Panc1 (cell line): ENCODE results near the gene OR6C65. TPM values are rescaled to one million over a fixed set of nuclear protein-coding genes. Genes with fewer than 3 reads are reported as not detected.

ENCODE experiments used
- ATAC-seq: fragments of 200-7000 bp; cut with Tn5 transposase; 2 replicates; pipeline ENCODE4 v1.9.1; 2020; ENCODE audit warnings: mild to moderate bottlenecking, moderate library complexity
- BruUV-seq: library from RNA; stranded (reverse); fragments of 400-500 nt; replicated peaks from 2 replicates; lab custom pipeline; 2021; lab: Mats Ljungman, UMichigan
- CTCF ChIA-PET: fragments of 300-600 bp; sonication (Branson Sonifier 250); formaldehyde crosslinking; loops from one replicate; lab custom pipeline; 2022; ENCODE audit warnings: antibody characterized with exemption; lab: Charles Lee
- POLR2A ChIA-PET: fragments of 300-600 bp; sonication (Branson Sonifier 250); formaldehyde crosslinking; loops from one replicate; lab custom pipeline; 2022; ENCODE audit warnings: antibody characterized with exemption; lab: Charles Lee
- DNase-seq: peaks from one replicate; pipeline ENCODE4 v3.0.0-alpha.2; 2010; ENCODE audit warnings: low read depth, low spot score
- H3K27ac ChIP-seq: 2 replicates; pipeline ENCODE4 v1.5.1; 2011; ENCODE audit warnings: mild to moderate bottlenecking, low read length, inconsistent platforms
- H3K27me3 ChIP-seq: fragments of 200-500 bp; sonication (Bioruptor generic); 2 replicates; pipeline ENCODE4 v1.6.0; 2014; ENCODE audit warnings: low read length, inconsistent platforms; ENCODE audit not compliant: control insufficient read depth, insufficient read depth
- H3K36me3 ChIP-seq: fragments of 200-500 bp; sonication (Bioruptor generic); 2 replicates; pipeline ENCODE4 v1.5.1; 2014; ENCODE audit warnings: inconsistent platforms, mild to moderate bottlenecking, low read length, moderate library complexity; ENCODE audit not compliant: control insufficient read depth, insufficient read depth
- H3K4me1 ChIP-seq: 2 replicates; pipeline ENCODE4 v1.5.1; 2011; ENCODE audit warnings: inconsistent platforms, mild to moderate bottlenecking, low read length, moderate library complexity; ENCODE audit not compliant: control insufficient read depth, insufficient read depth
- H3K4me3 ChIP-seq, 2 experiments: 2 replicates each; pipeline ENCODE4 v1.5.1; 2011 to 2012; ENCODE audit warnings: low read depth in 2 of 2, low read length in 2 of 2, mild to moderate bottlenecking in 2 of 2, inconsistent platforms in 1 of 2, moderate library complexity in 1 of 2
- H3K9me3 ChIP-seq: fragments of 200-500 bp; sonication (Bioruptor generic); 2 replicates; pipeline ENCODE4 v1.5.1; 2014; ENCODE audit warnings: low read depth, mild to moderate bottlenecking, inconsistent platforms, low read length, moderate library complexity; ENCODE audit not compliant: control insufficient read depth, insufficient read depth
- POLR2AphosphoS5 ChIP-seq: IDR thresholded peaks from 2 replicates; pipeline ENCODE4 v1.6.1; 2012; ENCODE audit warnings: mild to moderate bottlenecking, low read depth, low read length, moderate library complexity
- REST ChIP-seq, 2 experiments: IDR thresholded peaks; 2 replicates each; pipeline ENCODE4 v1.6.1; 2011 to 2012; ENCODE audit warnings: low read depth in 2 of 2, control low read depth in 1 of 2, low read length in 1 of 2, mild to moderate bottlenecking in 1 of 2, moderate library complexity in 1 of 2; ENCODE audit not compliant: insufficient read depth in 1 of 2
- SIN3A ChIP-seq: IDR thresholded peaks from 2 replicates; pipeline ENCODE4 v1.6.1; 2012; ENCODE audit warnings: low read depth, mild to moderate bottlenecking, low read length, moderate library complexity, borderline replicate concordance; ENCODE audit not compliant: insufficient read depth
- TCF7L2 ChIP-seq: IDR thresholded peaks from 2 replicates; pipeline ENCODE4 v1.6.1; 2011; ENCODE audit warnings: mild to moderate bottlenecking, low read depth, low read length, inconsistent platforms
- in situ Hi-C: cut with HindIII; loops from 2 replicates; pipeline ENCODE4 v1.10.0; 2016; ENCODE audit warnings: low sequenced_read_pairs, low pct_unique_long_range_greater_than_20kb
- intact Hi-C: fragments of 100-400 bp; cut with micrococcal nuclease; formaldehyde crosslinking; loops from one replicate; pipeline ENCODE4 v1.10.0; 2022; ENCODE audit not compliant: unreplicated experiment
- total RNA-seq: library from RNA; stranded (reverse); gene quantifications from one replicate; pipeline ENCODE4 v1.2.1, GENCODE V29; 2021; ENCODE audit not compliant: unreplicated experiment
- TF ChIP-seq, protein P1 (sequence below): fragments of 450-650 bp; IDR thresholded peaks from 2 replicates; pipeline ENCODE4 v1.5.1; 2017; ENCODE audit warnings: mild to moderate bottlenecking

OR6C65 gene
- total RNA-seq, 1 experiment from 2014 or later, result not detected

DNA sequence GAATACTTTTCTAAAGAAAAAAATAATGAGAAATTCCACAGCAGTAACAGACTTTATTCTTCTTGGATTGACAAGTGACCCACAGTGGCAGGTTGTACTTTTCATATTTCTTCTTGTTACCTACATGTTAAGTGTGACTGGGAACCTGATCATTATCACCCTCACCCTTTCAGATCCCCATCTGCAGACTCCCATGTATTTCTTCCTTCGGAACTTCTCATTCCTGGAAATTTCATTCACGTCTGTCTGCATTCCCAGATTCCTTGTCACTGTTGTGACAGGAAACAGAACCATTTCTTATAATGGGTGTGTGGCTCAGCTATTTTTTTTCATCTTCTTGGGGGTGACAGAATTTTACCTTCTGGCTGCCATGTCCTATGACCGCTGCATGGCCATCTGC is 35.2 kb upstream of the OR6C65 start:
- H3K4me3 ChIP-seq, result no peak overlapping the region
- no peaks in the 10 kb centered on the region for H3K4me1 ChIP-seq
- no peaks in the 10 kb centered on the region for H3K36me3 ChIP-seq
- in situ Hi-C loops (no loop called here), intact Hi-C loops (no loop called here)
- ChIA-PET CTCF (no interaction called here), POLR2A (no interaction called here)
- no TSS peak for BruUV-seq
- ATAC-seq (no peak), DNase-seq (no peak)
- no peaks in the 10 kb centered on the region for H3K27me3 ChIP-seq
- TF ChIP-seq, protein P1, sequence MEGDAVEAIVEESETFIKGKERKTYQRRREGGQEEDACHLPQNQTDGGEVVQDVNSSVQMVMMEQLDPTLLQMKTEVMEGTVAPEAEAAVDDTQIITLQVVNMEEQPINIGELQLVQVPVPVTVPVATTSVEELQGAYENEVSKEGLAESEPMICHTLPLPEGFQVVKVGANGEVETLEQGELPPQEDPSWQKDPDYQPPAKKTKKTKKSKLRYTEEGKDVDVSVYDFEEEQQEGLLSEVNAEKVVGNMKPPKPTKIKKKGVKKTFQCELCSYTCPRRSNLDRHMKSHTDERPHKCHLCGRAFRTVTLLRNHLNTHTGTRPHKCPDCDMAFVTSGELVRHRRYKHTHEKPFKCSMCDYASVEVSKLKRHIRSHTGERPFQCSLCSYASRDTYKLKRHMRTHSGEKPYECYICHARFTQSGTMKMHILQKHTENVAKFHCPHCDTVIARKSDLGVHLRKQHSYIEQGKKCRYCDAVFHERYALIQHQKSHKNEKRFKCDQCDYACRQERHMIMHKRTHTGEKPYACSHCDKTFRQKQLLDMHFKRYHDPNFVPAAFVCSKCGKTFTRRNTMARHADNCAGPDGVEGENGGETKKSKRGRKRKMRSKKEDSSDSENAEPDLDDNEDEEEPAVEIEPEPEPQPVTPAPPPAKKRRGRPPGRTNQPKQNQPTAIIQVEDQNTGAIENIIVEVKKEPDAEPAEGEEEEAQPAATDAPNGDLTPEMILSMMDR, result no peak
- no peak overlapping the region for H3K27ac ChIP-seq
- H3K9me3 ChIP-seq, result no peaks in the 10 kb centered on the region

- DNase-seq (no peak), ATAC-seq (no peak)
- H3K4me1 ChIP-seq, result no peaks in the 10 kb centered on the region
- H3K27me3 ChIP-seq, result no peaks in the 10 kb centered on the region
- no peak overlapping the region for H3K4me3 ChIP-seq
- in situ Hi-C loops (no loop called here), intact Hi-C loops (no loop called here)
- no peaks in the 10 kb centered on the region for H3K9me3 ChIP-seq
- no TSS peak for BruUV-seq
- TF ChIP-seq SIN3A (no peak), TCF7L2 (no peak)
- ChIA-PET CTCF (no interaction called here), POLR2A (no interaction called here)
- no peaks in the 10 kb centered on the region for H3K36me3 ChIP-seq
- H3K27ac ChIP-seq, result no peak overlapping the region
Observed at GRCh38 chr12:55372521-55372920, 27.8 kb upstream of the OR6C65 start.

DNA sequence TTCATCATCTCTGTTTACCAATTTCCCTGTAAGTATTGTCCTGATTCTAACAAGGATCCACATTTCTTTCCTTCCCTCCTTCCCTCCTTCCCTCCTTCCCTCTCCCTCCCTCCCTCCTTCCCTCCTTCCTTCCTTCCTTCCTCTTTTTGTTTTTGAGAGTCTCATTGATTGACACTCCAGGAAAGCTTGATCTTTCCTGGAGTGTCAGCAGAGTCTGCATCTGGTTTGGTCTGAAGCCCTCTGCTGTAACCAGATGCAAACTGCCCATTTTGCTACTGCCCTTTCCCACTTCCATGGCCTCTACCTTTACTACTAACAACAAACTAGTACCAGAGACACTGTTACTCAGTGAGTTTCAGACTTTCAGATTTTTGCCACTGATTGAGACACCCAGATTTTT is 14.4 kb upstream of the OR6C65 start:
- in situ Hi-C loops, result no loop called here
- TF ChIP-seq, protein P1, result no peak
- no peak for TF ChIP-seq TCF7L2
- no peak for TF ChIP-seq REST (IDR thresholded peaks at IDR 0.05; ENCODE audit: insufficient read depth in 1 of 2, low read depth in 2 of 2, low read length in 1 of 2)
- no peak for TF ChIP-seq POLR2AphosphoS5
- TF ChIP-seq SIN3A, result no peak
- DNase-seq (no peak), ATAC-seq (no peak)
- H3K4me3 ChIP-seq, result no peak overlapping the region
- ChIA-PET POLR2A (no interaction called here), CTCF (no interaction called here)
- no peaks in the 10 kb centered on the region for H3K36me3 ChIP-seq
- H3K27ac ChIP-seq, result no peak overlapping the region
- H3K9me3 ChIP-seq, result no peaks in the 10 kb centered on the region
- H3K27me3 ChIP-seq, result no peaks in the 10 kb centered on the region
- no TSS peak for BruUV-seq
- intact Hi-C loops, result no loop called here
- H3K4me1 ChIP-seq, result no peaks in the 10 kb centered on the region
